ENCODE data around the gene CIDEB. TPM values are rescaled to one million over a fixed set of nuclear protein-coding genes. Genes with fewer than 3 reads are reported as not detected.

CIDEB gene
- total and polyA plus RNA-seq, 2 of the 4 experiments (the other 2 are of a cell fraction): under 0.01 to 0.19 TPM

DNA sequence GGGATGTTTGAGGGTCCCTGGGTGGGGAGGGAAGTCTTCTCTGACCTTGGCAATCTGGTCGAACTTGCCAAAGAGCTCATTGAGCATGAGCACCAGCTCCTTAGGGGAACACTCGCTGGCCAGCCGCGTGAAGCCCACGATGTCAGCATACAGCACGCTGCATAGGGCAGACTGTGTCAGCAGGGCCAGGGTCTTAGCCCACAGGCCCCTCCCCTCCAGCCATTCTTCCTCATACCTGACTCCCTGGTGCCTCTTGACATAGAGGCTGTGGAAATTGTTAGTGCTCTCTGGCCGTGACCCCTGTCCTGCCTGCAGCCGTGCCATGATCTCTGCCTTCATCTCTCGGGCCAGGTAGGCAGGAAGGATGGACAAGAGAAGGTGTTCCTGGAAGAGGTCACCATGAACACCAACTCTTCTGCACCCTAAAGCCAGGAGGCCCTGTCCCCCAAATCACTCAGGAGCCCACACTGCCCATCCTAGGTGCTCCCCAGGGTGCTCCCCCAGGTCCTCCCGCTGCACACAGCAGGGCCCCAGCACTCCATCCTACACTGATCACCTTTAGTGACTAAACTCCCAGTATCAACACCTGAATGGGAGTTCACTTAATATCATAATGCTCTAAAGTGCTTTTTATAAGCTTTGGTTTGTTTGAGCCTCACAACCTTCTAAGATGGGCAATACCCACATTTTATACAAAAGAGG, 23.3 kb upstream of the CIDEB start:
- H2AK9ac ChIP-seq (replicated peaks; ENCODE audit: low read depth, low read length, poor library complexity): no peak overlapping the region
- H3K23ac ChIP-seq (ENCODE audit: low read depth, low read length): no peak overlapping the region
- H3K4me2 ChIP-seq (ENCODE audit: low read depth, low read length): no peak overlapping the region
- H2BK5ac ChIP-seq (ENCODE audit: low read depth, low read length, poor library complexity, severe bottlenecking): no peak overlapping the region
- H4K8ac ChIP-seq (ENCODE audit: low read depth in 2 of 2, low read length in 2 of 2): no peak overlapping the region
- intact Hi-C loops (cut with micrococcal nuclease): no loop called here
- no peaks in the 10 kb centered on the region for H4K20me1 ChIP-seq (ENCODE audit: insufficient read depth, low read length)
- DNase-seq (no peak), ATAC-seq (ENCODE audit: low read depth) (no peak)
- peaks cover 3% of the 10 kb centered on the region; the same call in 1 of the 2 replicates for H3K4me1 ChIP-seq (ENCODE audit: control insufficient read depth, insufficient read depth, low read length)
- WGBS, 2 experiments (ENCODE audit: extremely low coverage in 2 of 2, insufficient read length in 1 of 2): 79% methylated on average over 5 of the region's 10 CpGs; no CpG with 5 or more reads in 1 of the 2 experiments
- dilution Hi-C loops (cut with HindIII; ENCODE audit: low sequenced_read_pairs, unreplicated experiment): no loop called here
- no peak overlapping the region for H4K91ac ChIP-seq (ENCODE audit: insufficient read depth, low read depth, low read length)
- H3K9me3 ChIP-seq (ENCODE audit: control insufficient read depth, insufficient read depth, low read length): no peaks in the 10 kb centered on the region
- no peak overlapping the region for H3K18ac ChIP-seq (ENCODE audit: low read depth, low read length)
- ChIA-PET POLR2A (ENCODE audit: unreplicated experiment) (no interaction called here), CTCF (interaction anchor here (0.7 to 5.6 kb wide), 2 partner anchors 100 to 106 kb away, joined by 3 to 63 read pairs; partner anchors contain the start of genes CBLN3 and KHNYN)
- H3K9me1 ChIP-seq (ENCODE audit: insufficient read depth, low read length): no peaks in the 10 kb centered on the region; the same call in 1 of the 2 replicates
- H3K79me1 ChIP-seq (ENCODE audit: low read depth in 1 of 2, low read length in 2 of 2): no peaks in the 10 kb centered on the region
- no TSS peak for BruUV-seq (replicated peaks)
- no peak overlapping the region for H2BK120ac ChIP-seq (ENCODE audit: low read depth, low read length)
- no peak overlapping the region for H3K4ac ChIP-seq (ENCODE audit: low read depth, low read length)
- no peak overlapping the region for H3K56ac ChIP-seq (ENCODE audit: extremely low read depth, insufficient read depth, low read length)
- no peak overlapping the region for H2AFZ ChIP-seq (replicated peaks; ENCODE audit: low read length, poor library complexity)
- no peak overlapping the region for H2BK15ac ChIP-seq (ENCODE audit: low read depth, low read length)
- H2AK5ac ChIP-seq (ENCODE audit: low read depth, low read length): no peak overlapping the region
- in situ Hi-C loops (cut with MboI; ENCODE audit: low sequenced_read_pairs): loop anchor here (5.0 kb wide), 1 partner anchor 106 kb away; no protein-coding TSS in a partner anchor
- no peak overlapping the region for H2BK20ac ChIP-seq (ENCODE audit: low read depth, low read length)
- no peaks in the 10 kb centered on the region for H3K36me3 ChIP-seq (ENCODE audit: control insufficient read depth, insufficient read depth, low read length)
- no peak overlapping the region for H3K9ac ChIP-seq (ENCODE audit: low read depth, low read length)
- H4K5ac ChIP-seq (ENCODE audit: low read depth, low read length): no peak overlapping the region
- TF ChIP-seq RFX5 (IDR thresholded peaks at IDR 0.05; ENCODE audit: low read depth, low read length): no peak
- TF ChIP-seq, protein P1, sequence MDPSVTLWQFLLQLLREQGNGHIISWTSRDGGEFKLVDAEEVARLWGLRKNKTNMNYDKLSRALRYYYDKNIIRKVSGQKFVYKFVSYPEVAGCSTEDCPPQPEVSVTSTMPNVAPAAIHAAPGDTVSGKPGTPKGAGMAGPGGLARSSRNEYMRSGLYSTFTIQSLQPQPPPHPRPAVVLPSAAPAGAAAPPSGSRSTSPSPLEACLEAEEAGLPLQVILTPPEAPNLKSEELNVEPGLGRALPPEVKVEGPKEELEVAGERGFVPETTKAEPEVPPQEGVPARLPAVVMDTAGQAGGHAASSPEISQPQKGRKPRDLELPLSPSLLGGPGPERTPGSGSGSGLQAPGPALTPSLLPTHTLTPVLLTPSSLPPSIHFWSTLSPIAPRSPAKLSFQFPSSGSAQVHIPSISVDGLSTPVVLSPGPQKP (IDR thresholded peaks at IDR 0.05; ENCODE audit: borderline replicate concordance, low read depth, low read length): no peak
- TF ChIP-seq RAD21 (IDR thresholded peaks at IDR 0.05; ENCODE audit: low read length): no peak
- no peak for TF ChIP-seq MAZ (IDR thresholded peaks at IDR 0.05; ENCODE audit: borderline replicate concordance, low read depth, low read length)
- no peak for TF ChIP-seq RCOR1 (IDR thresholded peaks at IDR 0.05; ENCODE audit: insufficient replicate concordance, low read length)
- no peak for TF ChIP-seq CHD1 (IDR thresholded peaks at IDR 0.05; ENCODE audit: low read depth, low read length)
- TF ChIP-seq, protein P2, sequence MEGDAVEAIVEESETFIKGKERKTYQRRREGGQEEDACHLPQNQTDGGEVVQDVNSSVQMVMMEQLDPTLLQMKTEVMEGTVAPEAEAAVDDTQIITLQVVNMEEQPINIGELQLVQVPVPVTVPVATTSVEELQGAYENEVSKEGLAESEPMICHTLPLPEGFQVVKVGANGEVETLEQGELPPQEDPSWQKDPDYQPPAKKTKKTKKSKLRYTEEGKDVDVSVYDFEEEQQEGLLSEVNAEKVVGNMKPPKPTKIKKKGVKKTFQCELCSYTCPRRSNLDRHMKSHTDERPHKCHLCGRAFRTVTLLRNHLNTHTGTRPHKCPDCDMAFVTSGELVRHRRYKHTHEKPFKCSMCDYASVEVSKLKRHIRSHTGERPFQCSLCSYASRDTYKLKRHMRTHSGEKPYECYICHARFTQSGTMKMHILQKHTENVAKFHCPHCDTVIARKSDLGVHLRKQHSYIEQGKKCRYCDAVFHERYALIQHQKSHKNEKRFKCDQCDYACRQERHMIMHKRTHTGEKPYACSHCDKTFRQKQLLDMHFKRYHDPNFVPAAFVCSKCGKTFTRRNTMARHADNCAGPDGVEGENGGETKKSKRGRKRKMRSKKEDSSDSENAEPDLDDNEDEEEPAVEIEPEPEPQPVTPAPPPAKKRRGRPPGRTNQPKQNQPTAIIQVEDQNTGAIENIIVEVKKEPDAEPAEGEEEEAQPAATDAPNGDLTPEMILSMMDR (conservative IDR thresholded peaks at IDR 0.05; ENCODE audit: low read depth, low read length): no peak
- TF ChIP-seq MXI1 (IDR thresholded peaks at IDR 0.05; ENCODE audit: borderline replicate concordance, low read depth, low read length): no peak
- TF ChIP-seq, protein P3, sequence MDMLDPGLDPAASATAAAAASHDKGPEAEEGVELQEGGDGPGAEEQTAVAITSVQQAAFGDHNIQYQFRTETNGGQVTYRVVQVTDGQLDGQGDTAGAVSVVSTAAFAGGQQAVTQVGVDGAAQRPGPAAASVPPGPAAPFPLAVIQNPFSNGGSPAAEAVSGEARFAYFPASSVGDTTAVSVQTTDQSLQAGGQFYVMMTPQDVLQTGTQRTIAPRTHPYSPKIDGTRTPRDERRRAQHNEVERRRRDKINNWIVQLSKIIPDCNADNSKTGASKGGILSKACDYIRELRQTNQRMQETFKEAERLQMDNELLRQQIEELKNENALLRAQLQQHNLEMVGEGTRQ (IDR thresholded peaks at IDR 0.05; ENCODE audit: low read depth, low read length): no peak
- no peak for TF ChIP-seq BHLHE40 (IDR thresholded peaks at IDR 0.05; ENCODE audit: low read depth, low read length)
- TF ChIP-seq MAFK (IDR thresholded peaks at IDR 0.05; ENCODE audit: low read depth, low read length): no peak
- no peak for TF ChIP-seq POLR2A (IDR thresholded peaks at IDR 0.05; ENCODE audit: low read depth, low read length)
- TF ChIP-seq NFE2L2 (IDR thresholded peaks at IDR 0.05; ENCODE audit: low read depth, low read length): no peak
- no peak overlapping the region for H3K27ac ChIP-seq (ENCODE audit: insufficient read depth, low read length)
- H3K27me3 ChIP-seq (ENCODE audit: control insufficient read depth, insufficient read depth, low read length): peaks cover 34% of the 10 kb centered on the region
- no peak overlapping the region for H3K14ac ChIP-seq (replicated peaks; ENCODE audit: low read depth, low read length)
- no peak overlapping the region for H3K4me3 ChIP-seq (ENCODE audit: insufficient read depth, low read depth, low read length)
